GM12873 (cell line): Measurements from ENCODE around the gene SERPINE3.

Experiments
- CTCF ChIP-seq: IDR thresholded peaks from 2 replicates; pipeline ENCODE4 v1.5.1; 2012; ENCODE audit warnings: low read depth, mild to moderate bottlenecking, moderate library complexity, low read length, control low read depth; ENCODE audit not compliant: insufficient read depth; ENCODE audit errors: missing control alignments

SERPINE3 gene

GRCh38 chr13:51360489-51360888, 21.0 kb downstream of the SERPINE3 start:
- no peak for TF ChIP-seq CTCF

- no peak for TF ChIP-seq CTCF
These were observed 21.6 kb downstream of the SERPINE3 start for GRCh38 chr13:51361106-51361505.

DNA sequence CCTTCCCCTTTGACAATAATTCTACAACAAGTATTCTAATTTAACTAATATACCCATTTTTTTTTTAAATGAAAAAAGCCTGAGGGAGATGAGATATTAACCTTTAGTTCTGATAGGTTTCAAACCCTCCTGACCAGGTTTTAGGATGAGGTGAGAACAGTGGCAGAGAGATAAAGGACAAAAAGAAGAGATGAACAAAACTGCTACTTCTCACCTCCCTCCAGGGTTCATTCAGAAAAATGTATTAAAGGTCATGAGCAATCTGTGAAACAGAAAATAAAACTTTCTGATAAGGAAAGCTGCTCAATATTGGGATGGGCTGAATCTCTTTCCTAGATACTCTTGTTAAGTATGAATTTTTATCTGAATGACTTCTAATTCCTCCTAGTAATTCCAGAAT, 24.1 kb downstream of the SERPINE3 start:
- no peak for TF ChIP-seq CTCF

- TF ChIP-seq CTCF, result no peak
These were observed 25.0 kb downstream of the SERPINE3 start for GRCh38 chr13:51364404-51365008.

- TF ChIP-seq CTCF, result no peak
These were observed 30.6 kb downstream of the SERPINE3 start for GRCh38 chr13:51370116-51370515.

GRCh38 chr13:51370811-51371210, 31.3 kb downstream of the SERPINE3 start:
- no peak for TF ChIP-seq CTCF

- TF ChIP-seq CTCF, result no peak
These were observed 32.4 kb downstream of the SERPINE3 start for GRCh38 chr13:51371768-51372399.
